Measurements from ENCODE around the gene FEM1A.
"Not testable (repeated sequence)": the region's sequence is repeated elsewhere in the genome, so short reads cannot be mapped to it uniquely, and the experiment has no call there.

Gene FEM1A

GRCh38 chr19:4815426-4816201, 24.1 kb downstream of the FEM1A start:
- peak; percentile 53 for DNase-seq

GRCh38 chr19:4816202-4816949, 24.8 kb downstream of the FEM1A start:
- DNase-seq, result no peak

GRCh38 chr19:4816950-4817278, 25.4 kb downstream of the FEM1A start:
- DNase-seq, result no peak

GRCh38 chr19:4817467-4818277, 26.1 kb downstream of the FEM1A start:
- DNase-seq, result no peak

- DNase-seq, result no peak
Measured at GRCh38 chr19:4821265-4821664, 29.7 kb downstream of the FEM1A start.

GRCh38 chr19:4822354-4822753, 30.8 kb downstream of the FEM1A start:
- not testable (repeated sequence) for DNase-seq

- no peak for DNase-seq
Measured at GRCh38 chr19:4823577-4823976, 32.0 kb downstream of the FEM1A start.

GRCh38 chr19:4829001-4829712, 37.6 kb downstream of the FEM1A start:
- DNase-seq, result no peak

- DNase-seq, result no peak
Measured at GRCh38 chr19:4830332-4830731, 38.8 kb downstream of the FEM1A start.

- DNase-seq, result no peak
Measured at GRCh38 chr19:4830768-4831265, 39.3 kb downstream of the FEM1A start.

- peak; percentile 63 for DNase-seq
Measured at GRCh38 chr19:4831304-4831978, 39.9 kb downstream of the FEM1A start, which contains the start of gene TICAM1. Gene TICAM1 (minus strand): TSS chr19:4831712. CDS start chr19:4818377, 13,335 bp downstream.

GRCh38 chr19:4831979-4832340, 40.4 kb downstream of the FEM1A start:
- DNase-seq, result not testable (repeated sequence)

- DNase-seq, result no peak
Measured at GRCh38 chr19:4832776-4833175, 41.2 kb downstream of the FEM1A start.

GRCh38 chr19:4839192-4839591, 47.7 kb downstream of the FEM1A start:
- DNase-seq, result no peak

GRCh38 chr19:4843647-4843965, 52.1 kb downstream of the FEM1A start:
- DNase-seq, result no peak

- DNase-seq, result no peak
Measured at GRCh38 chr19:4844348-4845179, 53.0 kb downstream of the FEM1A start.

GRCh38 chr19:4845975-4846374, 54.4 kb downstream of the FEM1A start:
- not testable (repeated sequence) for DNase-seq

GRCh38 chr19:4847190-4847973, 55.8 kb downstream of the FEM1A start:
- DNase-seq, result no peak

GRCh38 chr19:4849019-4849418, 57.5 kb downstream of the FEM1A start:
- no peak for DNase-seq

Measured in activated effector memory CD4-positive, alpha-beta T cell treated with Interleukin-2 at 50 U/mL for 16 hours (primary cell).